Thyroid gland (tissue), 4 donors: ENCODE results near the gene PRR12. TPM values are rescaled to one million over a fixed set of nuclear protein-coding genes. Genes with fewer than 3 reads are reported as not detected.

Experiments
- DNase-seq, 2 donors: peaks; one replicate each; pipeline ENCODE4 v3.0.0-alpha.2; 2019
- H3K27ac ChIP-seq, 3 donors: fragments of 200-600 bp; sonication (generic); 1 replicate in 2 of 3; 2 replicates in 1 of 3; pipeline ENCODE4 v1.5.1; 2016 to 2019; ENCODE audit warnings: mild to moderate bottlenecking in 1 of 3, moderate library complexity in 1 of 3
- H3K27me3 ChIP-seq: fragments of 200-600 bp; sonication (generic); one replicate; pipeline ENCODE4 v1.5.1; 2019
- H3K36me3 ChIP-seq, 2 donors: fragments of 200-600 bp; sonication (generic); one replicate each; pipeline ENCODE4 v1.5.1; 2016 to 2019
- H3K4me1 ChIP-seq, 2 donors: fragments of 200-600 bp; sonication (generic); one replicate each; pipeline ENCODE4 v1.5.1; 2017 to 2019
- H3K4me3 ChIP-seq, 3 donors: fragments of 200-600 bp; sonication (generic); replicated peaks in 1 of 3; 1 replicate in 2 of 3; 2 replicates in 1 of 3; pipeline ENCODE4 v1.5.1; 2016; ENCODE audit warnings: mild to moderate bottlenecking in 1 of 3
- H3K9me3 ChIP-seq: fragments of 200-600 bp; sonication (generic); one replicate; pipeline ENCODE4 v1.5.1; 2017
- POLR2A ChIP-seq, 2 donors: fragments of 450-650 bp; IDR thresholded peaks; one replicate each; pipeline ENCODE4 v1.6.1; 2017; ENCODE audit warnings: antibody characterized with exemption in 2 of 2, mild to moderate bottlenecking in 2 of 2, moderate library complexity in 1 of 2
- WGBS, 2 donors: methylation state at CpG; one replicate each; pipeline ENCODE4 v1.1.5; 2017; 5-methylcytosine and 5-hydroxymethylcytosine counted together
- intact Hi-C: fragments of 100-400 bp; cut with DNase I; formaldehyde crosslinking; loops from one replicate; pipeline ENCODE4 v1.15.1; 2023
- total RNA-seq, 4 donors: library from RNA; depleted of rRNA; stranded (reverse); fragments of >200 nt; gene quantifications; one replicate each; pipeline ENCODE4 v1.2.3, GENCODE V29; 2016
- TF ChIP-seq, protein P1 (sequence below), 6 experiments: fragments of 200-600 bp in 3 of 6; fragments of 450-650 bp in 3 of 6; sonication (generic) in 3 of 6; IDR thresholded peaks; one replicate each; pipeline ENCODE4 v1.5.1; 2016 to 2019; ENCODE audit warnings: antibody characterized with exemption in 6 of 6, mild to moderate bottlenecking in 2 of 6, inconsistent platforms in 1 of 6, moderate library complexity in 1 of 6

Gene PRR12
- total RNA-seq, 4 donors from 2014 or later, result 7.3 to 15.6 (median 12.4) TPM

DNA sequence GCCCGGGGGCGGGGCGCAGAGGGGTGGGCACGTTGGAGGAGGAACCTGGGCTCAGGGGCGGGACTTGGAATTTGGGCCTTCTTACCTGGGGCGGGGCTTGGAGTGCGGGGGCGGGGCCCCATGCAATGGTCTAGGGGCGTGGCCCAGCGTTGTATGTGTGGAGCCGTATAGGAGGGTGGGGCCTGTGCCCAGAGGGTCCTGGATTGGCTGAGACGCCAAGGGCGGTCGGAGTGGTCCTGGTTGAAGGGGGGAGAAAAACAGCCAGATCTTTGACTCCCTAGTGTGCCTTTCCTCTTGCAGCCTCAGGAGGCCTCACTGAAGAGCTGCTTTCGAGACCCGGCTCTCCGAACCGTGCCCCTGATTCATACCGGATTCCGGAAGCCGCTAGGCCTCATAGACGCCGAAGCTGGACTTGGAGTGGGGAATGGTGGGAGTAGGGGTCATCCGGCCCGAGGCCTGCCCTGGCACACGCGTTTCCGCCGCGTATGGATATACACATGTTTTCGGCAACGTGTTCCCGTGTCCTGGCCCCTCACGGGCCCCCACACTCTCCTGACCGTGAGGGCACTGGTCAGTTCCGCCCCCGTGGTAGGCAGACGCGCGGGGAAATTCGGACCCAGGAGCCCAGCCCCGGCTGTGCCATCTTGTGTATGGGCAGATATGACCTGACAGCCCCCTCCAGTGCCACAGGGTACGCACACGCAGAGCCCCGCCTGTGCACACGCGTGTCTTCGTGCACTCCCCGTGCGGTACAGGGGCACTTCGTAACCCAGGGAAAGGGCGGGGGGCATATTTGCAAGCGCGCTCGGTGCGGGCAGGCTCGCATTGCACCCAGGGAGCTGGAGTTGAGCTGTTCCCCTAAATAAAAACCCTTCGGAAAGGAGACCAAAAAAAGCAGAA lies 661 bp upstream of the PRR12 start:
- Histone ChIP-seq H3K27me3 (no peaks in the 10 kb centered on the region), H3K27ac (peak overlapping the region; percentile 75 to 94 (median 75)), H3K4me3 (peak overlapping the region; percentile 41 to 75 (median 75)), H3K4me1 (peaks cover 12 to 14% of the 10 kb centered on the region in 2 donors), H3K9me3 (no peaks in the 10 kb centered on the region), H3K36me3 (peaks cover 11% of the 10 kb centered on the region in 2 donors)
- peak; percentile 97 to 98 for DNase-seq
- whole genome bisulfite sequencing, 2 donors, result 0% methylated on average over 28 to 39 of the region's 58 CpGs
- intact Hi-C loops, result no loop called here
- TF ChIP-seq, protein P1, sequence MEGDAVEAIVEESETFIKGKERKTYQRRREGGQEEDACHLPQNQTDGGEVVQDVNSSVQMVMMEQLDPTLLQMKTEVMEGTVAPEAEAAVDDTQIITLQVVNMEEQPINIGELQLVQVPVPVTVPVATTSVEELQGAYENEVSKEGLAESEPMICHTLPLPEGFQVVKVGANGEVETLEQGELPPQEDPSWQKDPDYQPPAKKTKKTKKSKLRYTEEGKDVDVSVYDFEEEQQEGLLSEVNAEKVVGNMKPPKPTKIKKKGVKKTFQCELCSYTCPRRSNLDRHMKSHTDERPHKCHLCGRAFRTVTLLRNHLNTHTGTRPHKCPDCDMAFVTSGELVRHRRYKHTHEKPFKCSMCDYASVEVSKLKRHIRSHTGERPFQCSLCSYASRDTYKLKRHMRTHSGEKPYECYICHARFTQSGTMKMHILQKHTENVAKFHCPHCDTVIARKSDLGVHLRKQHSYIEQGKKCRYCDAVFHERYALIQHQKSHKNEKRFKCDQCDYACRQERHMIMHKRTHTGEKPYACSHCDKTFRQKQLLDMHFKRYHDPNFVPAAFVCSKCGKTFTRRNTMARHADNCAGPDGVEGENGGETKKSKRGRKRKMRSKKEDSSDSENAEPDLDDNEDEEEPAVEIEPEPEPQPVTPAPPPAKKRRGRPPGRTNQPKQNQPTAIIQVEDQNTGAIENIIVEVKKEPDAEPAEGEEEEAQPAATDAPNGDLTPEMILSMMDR (IDR thresholded peaks at IDR 0.05), result peak in 1 of 6 experiments; percentile 4
- peak in 1 of 2 donors; percentile 75 for TF ChIP-seq POLR2A (IDR thresholded peaks at IDR 0.05)

DNA sequence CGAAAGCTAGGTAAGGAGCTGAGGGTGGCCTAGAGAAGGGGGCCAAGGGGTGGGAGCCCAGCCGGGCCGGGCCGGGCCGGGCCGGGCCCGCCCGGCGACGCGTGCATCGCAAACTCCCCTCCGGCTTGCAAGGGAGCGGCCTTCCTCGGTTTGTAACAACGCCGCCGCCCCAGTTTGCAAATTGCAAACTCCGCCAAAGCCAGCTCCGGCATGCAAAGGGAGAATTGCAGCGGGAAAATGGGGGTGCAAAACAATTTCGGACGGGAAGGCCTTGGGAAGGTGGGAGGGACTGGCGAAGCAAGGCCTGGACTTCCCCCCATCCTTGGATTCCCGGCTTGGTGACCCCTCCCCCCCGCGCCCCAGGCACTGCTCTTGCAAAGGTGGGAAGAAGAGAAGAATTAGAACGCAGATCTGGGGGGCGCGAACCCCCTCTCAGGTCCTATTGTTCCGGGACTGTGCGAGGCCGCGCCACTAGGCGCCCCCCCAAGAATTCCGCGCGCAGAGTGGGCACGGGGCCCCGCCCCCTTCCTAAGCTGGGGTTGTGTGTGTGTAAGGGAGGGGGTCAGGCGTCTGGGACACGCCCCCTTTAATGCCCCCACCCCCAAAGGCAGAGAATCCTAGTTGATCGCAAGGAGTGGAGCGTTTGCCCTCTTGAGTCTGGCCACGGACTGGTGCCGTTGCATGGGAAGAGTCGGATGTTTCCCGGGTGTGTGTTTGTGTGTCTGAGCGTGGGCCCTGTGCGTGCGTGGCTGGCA lies 926 bp downstream of the PRR12 start:
- intact Hi-C loops, result no loop called here
- WGBS, 2 donors, result 0 to 1% methylated on average over 23 to 39 of the region's 51 CpGs
- Histone ChIP-seq H3K9me3 (no peaks in the 10 kb centered on the region), H3K4me3 (peak overlapping the region; percentile 74 to 86 (median 75)), H3K27me3 (no peaks in the 10 kb centered on the region), H3K36me3 (peaks cover 13 to 27% of the 10 kb centered on the region in 2 donors), H3K27ac (peak overlapping the region; percentile 81 to 94 (median 91)), H3K4me1 (peaks cover 12 to 14% of the 10 kb centered on the region in 2 donors)
- DNase-seq, result peak; percentile 49 to 54
- TF ChIP-seq, protein P1 (IDR thresholded peaks at IDR 0.05), result no peak
- no peak for TF ChIP-seq POLR2A (IDR thresholded peaks at IDR 0.05)

DNA sequence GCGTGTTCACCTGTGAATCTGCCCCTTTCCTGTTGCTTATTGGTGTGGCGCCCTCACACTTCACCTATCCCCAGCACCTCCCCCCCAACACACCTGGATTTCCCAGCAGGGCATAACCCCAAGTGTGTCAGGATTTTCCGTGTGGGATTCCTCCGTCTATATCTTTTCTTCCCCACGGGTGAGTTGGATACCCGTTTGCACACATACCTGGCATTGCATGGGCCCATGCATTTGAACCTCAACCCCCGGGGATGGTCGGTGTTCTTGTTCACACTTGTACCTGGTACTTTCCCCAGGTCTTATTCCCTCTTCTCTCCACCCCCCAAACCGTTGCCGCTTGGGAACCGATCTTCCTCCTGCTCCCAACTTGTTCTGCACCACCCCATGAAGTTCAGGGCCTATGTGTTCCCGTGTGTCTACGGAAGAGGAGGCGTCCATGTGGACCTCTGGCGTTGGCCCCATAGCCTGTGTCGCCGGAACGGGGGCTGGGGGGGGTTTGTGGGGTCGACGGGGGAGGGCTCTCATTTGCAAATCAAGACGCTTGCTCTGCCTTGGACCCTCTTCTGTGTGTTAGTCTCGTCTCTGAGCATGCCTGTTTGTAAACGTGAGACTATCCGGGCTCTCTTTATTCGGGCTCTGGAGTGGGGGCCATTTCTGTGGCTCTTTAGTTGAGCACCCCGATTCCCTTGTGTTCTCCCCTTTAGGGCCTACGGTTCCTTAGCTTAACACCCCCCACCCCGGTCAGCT lies 1.7 kb downstream of the PRR12 start:
- intact Hi-C loops, result no loop called here
- TF ChIP-seq, protein P1 (IDR thresholded peaks at IDR 0.05), result no peak
- TF ChIP-seq POLR2A (IDR thresholded peaks at IDR 0.05), result no peak
- DNase-seq, result no peak
- Histone ChIP-seq H3K4me3 (peak overlapping the region; percentile 74 to 86 (median 75)), H3K9me3 (no peaks in the 10 kb centered on the region), H3K36me3 (peaks cover 21 to 34% of the 10 kb centered on the region in 2 donors), H3K4me1 (peaks cover 12 to 14% of the 10 kb centered on the region in 2 donors), H3K27ac (peak overlapping the region in 2 of 3 donors; percentile 29 to 94), H3K27me3 (no peaks in the 10 kb centered on the region)
- 7 to 11% methylated on average over 25 to 28 of the region's 28 CpGs for WGBS, 2 donors

DNA sequence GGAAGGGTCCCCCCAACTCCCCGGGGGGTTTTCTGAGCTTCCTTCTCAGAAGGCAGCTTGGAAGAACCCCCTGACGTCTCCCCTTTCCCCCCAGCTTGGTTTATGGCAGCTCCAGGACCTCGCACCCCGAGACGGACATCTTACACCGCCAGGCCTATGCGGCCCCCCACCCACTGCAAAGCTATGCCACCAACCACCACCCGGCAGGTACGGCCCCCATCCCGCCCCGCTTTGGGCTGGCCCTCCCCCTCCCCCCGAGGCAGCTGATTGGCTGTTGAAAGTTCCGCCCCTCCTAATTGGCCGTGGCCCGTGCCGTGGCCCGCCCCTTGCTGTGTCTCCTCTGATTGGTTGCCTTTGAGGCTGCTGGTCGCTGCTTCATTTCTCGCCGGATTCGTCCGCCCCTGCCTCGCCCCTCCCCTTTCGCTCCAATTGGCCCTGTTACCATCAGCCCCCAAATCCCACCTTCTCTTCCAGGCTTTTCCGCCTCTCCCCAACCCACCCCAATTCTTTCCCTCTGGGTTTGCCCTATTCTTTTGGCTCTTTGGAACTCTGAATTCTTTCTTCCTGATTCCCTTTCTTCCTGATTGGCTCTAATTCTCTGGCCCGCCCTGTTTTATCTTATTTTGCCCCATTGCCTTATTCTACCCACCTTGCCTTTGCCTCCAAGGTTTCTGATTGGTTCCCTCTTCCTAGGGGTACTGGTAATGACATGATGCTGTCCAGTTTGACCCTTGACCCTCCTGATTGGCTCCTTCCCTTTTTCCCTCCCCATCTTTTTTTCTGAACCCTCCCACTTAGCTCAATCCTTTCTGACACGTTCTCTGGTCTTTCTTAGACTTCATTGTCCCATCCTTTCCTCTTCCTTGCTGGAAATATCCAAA lies 2.5 kb downstream of the PRR12 start:
- TF ChIP-seq POLR2A (IDR thresholded peaks at IDR 0.05), result no peak
- TF ChIP-seq, protein P1 (IDR thresholded peaks at IDR 0.05), result no peak
- Histone ChIP-seq H3K27ac (peak overlapping the region; percentile 29 to 94 (median 61)), H3K4me1 (peaks cover 12 to 14% of the 10 kb centered on the region in 2 donors), H3K4me3 (peak overlapping the region in 1 of 3 donors; percentile 75), H3K9me3 (no peaks in the 10 kb centered on the region), H3K27me3 (no peaks in the 10 kb centered on the region), H3K36me3 (peaks cover 23 to 37% of the 10 kb centered on the region in 2 donors)
- DNase-seq, result peak; percentile 94
- WGBS, 2 donors, result 14 to 15% methylated on average over 21 to 27 of the region's 27 CpGs
- intact Hi-C loops, result no loop called here
